Activated naive CD4-positive, alpha-beta T cell treated with anti-CD3 and anti-CD28 coated beads, Interleukin-2, amount 50 U/mL, for 72 hours (primary cell): ENCODE results near the gene TAAR5. TPM values are rescaled to one million over a fixed set of nuclear protein-coding genes. Genes with fewer than 3 reads are reported as not detected.
A peak's percentile ranks its signal among the peaks of the same experiment; 100 is the strongest.
"Not testable (repeated sequence)": the region's sequence is repeated elsewhere in the genome, so short reads cannot be mapped to it uniquely, and the experiment has no call there.

Experiments used
- ATAC-seq, 2 donors: fragments of 150-1000 bp; cut with Tn5 transposase; 2 replicates each; pipeline ENCODE4 v1.10.0; 2021; ENCODE audit warnings: mild to moderate bottlenecking in 2 of 2, moderate library complexity in 2 of 2
- DNase-seq, 2 donors: peaks; one replicate each; pipeline ENCODE4 v3.0.0; 2021 to 2022; ENCODE audit warnings: low spot score in 2 of 2
- H3K27ac Mint-ChIP-seq, 2 donors: one replicate each; pipeline ENCODE4 v1.8.0; 2022; ENCODE audit warnings: mild to moderate bottlenecking in 2 of 2, mixed read lengths in 2 of 2
- H3K36me3 Mint-ChIP-seq, 2 donors: one replicate each; pipeline ENCODE4 v1.8.0; 2022; ENCODE audit warnings: mixed read lengths in 2 of 2
- H3K9me3 Mint-ChIP-seq, 2 donors: one replicate each; pipeline ENCODE4 v1.8.0; 2022; ENCODE audit warnings: mixed read lengths in 2 of 2
- total RNA-seq, 2 donors: library from RNA; stranded (reverse); gene quantifications; one replicate each; pipeline ENCODE4 v1.2.3, GENCODE V29; 2022

The TAAR5 gene
- total RNA-seq: not detected

- no peak for ATAC-seq
- H3K27ac Mint-ChIP-seq: no peak within 1 kb of the TSS
- no peaks in the 10 kb centered on the region for H3K9me3 Mint-ChIP-seq
- H3K36me3 Mint-ChIP-seq: no peaks in the 10 kb centered on the region
- no peak for DNase-seq
These were observed at the start of gene TAAR5 for GRCh38 chr6:132589454-132589853. TSS of gene TAAR5 (minus strand) at chr6:132589741. CDS start at chr6:132589686, 55 bp downstream.

DNA sequence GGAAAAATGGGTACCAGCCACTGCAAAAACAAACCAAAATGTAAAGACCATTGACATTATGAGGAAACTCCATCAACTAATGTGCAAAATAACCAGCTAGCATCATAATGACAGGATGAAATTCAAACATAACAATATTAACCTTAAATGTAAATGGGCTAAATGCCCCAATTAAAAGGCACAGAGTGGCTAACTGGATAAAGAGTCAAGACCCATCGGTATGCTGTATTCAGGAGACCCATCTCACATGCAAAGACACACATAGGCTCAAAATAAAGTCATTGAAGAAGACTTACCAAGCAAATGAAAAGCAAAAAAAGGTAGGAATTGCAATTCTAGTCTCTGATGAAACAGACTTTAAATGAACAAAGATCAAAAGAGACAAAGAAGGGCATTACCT is 47.6 kb upstream of the TAAR5 start:
- H3K9me3 Mint-ChIP-seq: peaks cover 6 to 18% of the 10 kb centered on the region in 2 donors
- not testable (repeated sequence) for ATAC-seq, H3K27ac Mint-ChIP-seq, H3K36me3 Mint-ChIP-seq, DNase-seq

- H3K9me3 Mint-ChIP-seq: peaks cover 6 to 18% of the 10 kb centered on the region in 2 donors
- H3K36me3 Mint-ChIP-seq, H3K27ac Mint-ChIP-seq, DNase-seq, ATAC-seq: not testable (repeated sequence)
These were observed 46.4 kb upstream of the TAAR5 start for GRCh38 chr6:132635906-132636305.

DNA sequence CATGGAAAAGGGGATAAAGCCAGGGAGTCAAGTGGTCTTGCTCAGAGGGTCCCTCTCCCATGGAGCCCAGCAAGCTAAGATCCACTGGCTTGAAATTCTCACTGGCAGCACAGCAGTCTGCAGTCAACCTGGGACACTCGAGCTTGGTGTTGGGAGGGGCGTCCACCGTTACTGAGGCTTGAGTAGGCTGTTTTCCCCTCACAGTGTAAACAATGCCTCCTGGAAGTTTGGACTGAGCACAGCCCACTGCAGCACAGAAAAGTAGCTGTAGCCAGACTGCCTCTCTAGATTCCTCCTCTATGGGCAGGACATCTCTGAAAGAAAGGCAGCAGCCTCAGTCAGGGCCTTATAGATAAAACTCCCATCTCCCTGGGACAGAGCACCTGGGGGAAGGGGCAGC is 45.7 kb upstream of the TAAR5 start:
- H3K36me3 Mint-ChIP-seq, ATAC-seq, DNase-seq, H3K27ac Mint-ChIP-seq: not testable (repeated sequence)
- H3K9me3 Mint-ChIP-seq: peaks cover 6 to 18% of the 10 kb centered on the region in 2 donors

DNA sequence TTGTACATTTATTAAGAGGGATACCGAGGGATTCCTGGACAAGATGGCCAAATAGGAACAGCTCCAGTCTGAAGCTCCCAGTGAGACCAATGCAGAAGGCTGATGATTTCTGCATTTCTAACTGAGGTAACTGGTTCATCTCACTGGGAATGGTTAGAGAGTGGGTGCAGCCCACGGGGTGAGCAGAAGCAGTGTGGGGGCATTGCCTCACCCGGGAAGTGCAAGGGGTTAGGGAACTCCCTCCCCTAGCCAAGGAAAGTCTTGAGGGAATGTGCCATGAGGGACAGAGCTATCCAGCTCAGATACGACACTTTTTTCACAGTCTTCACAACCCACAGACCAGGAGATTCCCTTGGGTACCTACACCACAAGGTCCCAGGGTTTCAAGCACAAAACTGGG is 45.3 kb upstream of the TAAR5 start:
- peaks cover 6 to 18% of the 10 kb centered on the region in 2 donors for H3K9me3 Mint-ChIP-seq
- no peak for ATAC-seq
- no peaks in the 10 kb centered on the region for H3K36me3 Mint-ChIP-seq
- H3K27ac Mint-ChIP-seq: no peak overlapping the region
- DNase-seq: no peak

DNA sequence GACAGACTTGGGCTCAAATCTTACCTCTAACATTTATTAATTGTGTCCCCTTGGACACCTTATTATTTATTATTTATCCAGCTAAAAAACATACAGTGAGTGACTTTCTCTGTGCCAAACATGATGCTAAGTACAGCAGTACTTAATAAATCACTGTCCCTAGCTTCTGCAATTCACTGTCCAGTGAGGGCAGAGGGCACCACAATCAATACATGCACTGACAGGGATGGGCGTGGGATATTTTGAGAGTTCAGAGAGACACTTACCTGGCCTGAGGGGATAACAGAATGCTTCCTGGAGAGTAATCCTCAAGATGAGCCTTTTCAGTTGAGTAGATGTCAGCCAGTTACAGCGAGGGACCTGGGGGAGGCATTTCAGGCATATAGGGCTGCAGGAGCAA is 43.8 kb upstream of the TAAR5 start:
- DNase-seq (no peak), ATAC-seq (no peak)
- Mint-ChIP-seq H3K27ac (no peak overlapping the region), H3K36me3 (no peaks in the 10 kb centered on the region), H3K9me3 (peaks cover 6 to 15% of the 10 kb centered on the region in 2 donors)

GRCh38 chr6:132624175-132624574 is 34.6 kb upstream of the TAAR5 start, which contains the start of gene TAAR2:
TSS of gene TAAR2 (minus strand) at chr6:132624275. CDS start at chr6:132624275, 0 bp downstream.
- Mint-ChIP-seq H3K27ac (no peak within 1 kb of the TSS), H3K36me3 (no peaks in the 10 kb centered on the region), H3K9me3 (no peaks in the 10 kb centered on the region)
- DNase-seq (no peak), ATAC-seq (no peak)

- Mint-ChIP-seq H3K27ac (no peak overlapping the region), H3K9me3 (no peaks in the 10 kb centered on the region), H3K36me3 (no peaks in the 10 kb centered on the region)
- no peak for ATAC-seq
- no peak for DNase-seq
These were observed 33.7 kb upstream of the TAAR5 start for GRCh38 chr6:132623106-132623845.

DNA sequence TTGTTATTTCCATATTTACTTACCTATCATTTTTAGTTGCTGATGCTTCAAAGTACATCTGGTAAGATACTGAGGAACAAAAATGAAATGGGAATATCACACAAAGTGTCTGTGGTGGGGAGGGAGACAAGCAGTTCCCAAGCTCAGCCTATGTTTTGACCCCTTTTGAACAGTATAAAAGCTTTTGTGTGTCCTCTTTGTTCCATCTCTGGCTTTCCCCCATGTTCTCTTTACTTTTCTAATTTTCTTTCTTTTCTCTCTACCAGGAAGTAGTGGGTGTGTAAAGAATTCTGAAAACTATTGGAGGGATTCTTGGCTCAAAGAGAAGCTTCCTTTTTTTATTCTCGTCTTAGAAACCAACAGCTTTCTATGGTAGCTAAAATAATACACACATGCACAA is 27.1 kb upstream of the TAAR5 start:
- Mint-ChIP-seq H3K27ac (no peak overlapping the region), H3K36me3 (no peaks in the 10 kb centered on the region), H3K9me3 (no peaks in the 10 kb centered on the region)
- DNase-seq (no peak), ATAC-seq (no peak)

DNA sequence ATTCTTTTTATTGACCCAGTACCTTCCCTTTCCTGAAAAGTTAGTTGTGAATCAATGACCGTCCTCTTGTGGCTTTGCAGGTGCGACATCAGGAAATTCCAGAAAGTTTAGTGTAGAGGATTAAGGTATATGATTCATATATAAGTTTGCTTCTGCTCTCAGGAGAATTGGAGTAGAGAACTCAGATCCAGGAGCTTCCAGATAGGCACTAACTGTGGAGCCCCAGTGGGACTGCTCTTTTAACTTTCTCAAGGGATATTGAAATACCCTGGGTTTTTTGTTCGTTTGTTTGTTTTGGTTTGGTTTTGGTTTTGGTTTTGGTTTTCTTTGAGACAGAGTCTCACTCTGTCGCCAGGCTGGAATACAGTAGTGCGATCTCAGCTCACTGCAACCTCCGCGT is 25.0 kb upstream of the TAAR5 start:
- no peaks in the 10 kb centered on the region for H3K36me3 Mint-ChIP-seq
- ATAC-seq: no peak

GRCh38 chr6:132612449-132613108 is 23.0 kb upstream of the TAAR5 start:
- Mint-ChIP-seq H3K27ac (peak overlapping the region in 1 of 2 donors; percentile 25), H3K9me3 (no peaks in the 10 kb centered on the region), H3K36me3 (no peaks in the 10 kb centered on the region)
- ATAC-seq (no peak), DNase-seq (no peak)

More for the DNA sequence above, 25.0 kb upstream of the TAAR5 start:
- no peaks in the 10 kb centered on the region for H3K9me3 Mint-ChIP-seq
- DNase-seq: no peak
- H3K27ac Mint-ChIP-seq: no peak overlapping the region

DNA sequence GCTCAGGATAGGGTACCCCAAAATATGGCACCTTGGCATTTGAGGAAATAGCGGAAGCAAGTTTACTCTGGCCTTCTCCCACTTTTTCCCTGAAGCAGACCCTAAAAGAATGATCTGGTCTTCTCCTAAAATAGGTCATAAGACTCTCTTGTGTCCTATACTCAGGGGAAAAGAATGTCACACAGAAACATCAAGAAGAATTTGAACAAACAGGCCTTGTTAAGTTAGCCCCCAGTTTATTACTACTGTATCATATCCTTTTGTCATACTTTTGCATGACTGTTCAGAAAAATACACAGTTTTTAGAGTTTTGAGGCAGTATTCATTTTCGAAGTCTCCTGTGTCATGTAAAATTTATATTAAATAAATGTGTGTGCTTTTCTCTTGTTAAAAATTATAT is 22.1 kb upstream of the TAAR5 start:
- DNase-seq (no peak), ATAC-seq (no peak)
- no peaks in the 10 kb centered on the region for H3K9me3 Mint-ChIP-seq
- no peak overlapping the region for H3K27ac Mint-ChIP-seq
- H3K36me3 Mint-ChIP-seq: no peaks in the 10 kb centered on the region

GRCh38 chr6:132607544-132608233 is 18.1 kb upstream of the TAAR5 start:
- DNase-seq: no peak
- Mint-ChIP-seq H3K36me3 (no peaks in the 10 kb centered on the region), H3K27ac (no peak overlapping the region), H3K9me3 (no peaks in the 10 kb centered on the region)
- no peak for ATAC-seq

DNA sequence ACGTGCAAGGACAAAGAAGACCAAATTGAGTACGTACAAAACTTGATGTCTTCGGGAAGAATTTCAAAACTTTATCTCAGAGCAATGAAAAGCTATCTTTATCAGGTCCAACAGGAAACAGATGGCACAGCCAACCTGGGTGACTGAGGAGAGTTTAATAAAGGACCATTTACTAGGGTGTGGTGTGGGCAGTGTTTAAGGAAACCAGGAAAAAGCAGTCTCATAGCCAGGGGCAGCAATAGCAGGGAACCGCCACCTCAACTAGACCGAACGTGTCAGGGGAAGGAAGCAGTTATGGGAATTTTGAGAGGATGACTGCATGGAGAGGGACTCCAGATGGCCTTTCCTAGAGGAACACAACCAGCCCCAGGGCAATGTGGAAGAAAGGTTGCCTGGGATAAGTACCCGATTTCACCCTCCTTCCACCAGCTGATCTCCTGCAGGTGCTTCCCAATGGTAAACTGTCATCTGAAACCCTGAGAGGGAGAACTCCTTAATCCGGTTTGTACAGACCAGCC is 15.2 kb upstream of the TAAR5 start:
- Mint-ChIP-seq H3K9me3 (no peaks in the 10 kb centered on the region), H3K27ac (no peak overlapping the region), H3K36me3 (no peaks in the 10 kb centered on the region)
- no peak for DNase-seq
- no peak for ATAC-seq

DNA sequence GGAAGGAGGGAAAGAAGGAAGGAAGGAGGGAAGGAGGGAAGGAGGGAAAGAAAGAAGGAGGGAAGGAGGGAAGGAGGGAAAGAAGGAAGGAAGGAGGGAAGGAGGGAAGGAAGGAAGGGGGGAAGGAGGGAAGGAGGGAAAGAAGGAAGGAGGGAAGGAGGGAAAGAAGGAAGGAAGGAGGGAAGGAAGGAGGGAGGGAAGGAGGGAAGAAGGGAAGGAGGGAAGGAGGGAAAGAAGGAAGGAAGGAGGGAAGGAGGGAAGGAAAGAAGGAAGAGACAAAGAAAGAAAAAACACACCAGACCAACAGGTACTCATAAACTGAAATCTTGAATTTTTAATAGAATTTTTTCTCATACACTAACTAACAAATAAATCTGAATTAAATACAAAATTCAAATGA is 11.4 kb upstream of the TAAR5 start:
- DNase-seq, ATAC-seq, H3K36me3 Mint-ChIP-seq, H3K9me3 Mint-ChIP-seq, H3K27ac Mint-ChIP-seq: not testable (repeated sequence)

DNA sequence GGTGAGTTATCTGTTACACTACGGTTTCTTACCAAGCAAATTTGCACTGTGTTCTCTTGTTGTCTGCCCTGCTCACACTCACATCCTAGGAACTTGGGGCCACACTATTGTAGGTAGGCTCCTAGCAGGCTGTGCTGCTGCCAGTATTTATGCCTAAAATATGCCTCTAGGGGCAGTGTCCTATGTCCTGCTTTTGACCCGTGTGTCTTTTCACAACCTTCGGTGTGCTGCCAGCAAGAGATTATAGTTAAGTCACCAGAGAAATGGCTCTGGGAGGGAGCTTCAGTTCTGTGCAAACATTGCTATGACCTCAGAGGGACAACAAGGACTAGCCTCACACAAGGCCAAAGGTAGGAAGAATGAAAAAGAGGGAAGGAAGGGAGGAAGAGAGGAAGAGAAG is 8.9 kb upstream of the TAAR5 start:
- ATAC-seq (no peak), DNase-seq (no peak)
- no peaks in the 10 kb centered on the region for H3K9me3 Mint-ChIP-seq
- H3K36me3 Mint-ChIP-seq: no peaks in the 10 kb centered on the region
- no peak overlapping the region for H3K27ac Mint-ChIP-seq

- no peaks in the 10 kb centered on the region for H3K36me3 Mint-ChIP-seq
- H3K27ac Mint-ChIP-seq: no peak overlapping the region
- ATAC-seq: no peak
- DNase-seq: no peak
- H3K9me3 Mint-ChIP-seq: no peaks in the 10 kb centered on the region
These were observed 6.7 kb upstream of the TAAR5 start for GRCh38 chr6:132596201-132596600.
